GM23248 (cell line): ENCODE measurements around the gene SLC40A1. TPM values are rescaled to one million over a fixed set of nuclear protein-coding genes. Genes with fewer than 3 reads are reported as not detected.

Experiments used
- DNase-seq: peaks from one replicate; pipeline ENCODE4 v3.0.0-alpha.2; 2015
- H2AFZ ChIP-seq: fragments of 200-600 bp; sonication (generic); 2 replicates; pipeline ENCODE4 v1.6.1; 2016; ENCODE audit warnings: antibody characterized with exemption
- H3F3A ChIP-seq: fragments of 200-600 bp; sonication (generic); 2 replicates; pipeline ENCODE4 v1.6.1; 2016; ENCODE audit warnings: mild to moderate bottlenecking, antibody characterized with exemption, mixed run types; ENCODE audit not compliant: insufficient read depth
- H3K27ac ChIP-seq: fragments of 200-600 bp; sonication (generic); 2 replicates; pipeline ENCODE4 v1.5.1; 2016; ENCODE audit warnings: mild to moderate bottlenecking
- H3K27me3 ChIP-seq: fragments of 200-600 bp; sonication (generic); replicated peaks from 2 replicates; pipeline ENCODE4 v1.6.1; 2016; ENCODE audit warnings: mild to moderate bottlenecking; ENCODE audit not compliant: insufficient read depth
- H3K36me3 ChIP-seq: fragments of 200-600 bp; sonication (generic); 2 replicates; pipeline ENCODE4 v1.6.1; 2016; ENCODE audit warnings: low read depth, mild to moderate bottlenecking
- H3K4me1 ChIP-seq: fragments of 200-600 bp; sonication (generic); 2 replicates; pipeline ENCODE4 v1.6.1; 2016; ENCODE audit warnings: mild to moderate bottlenecking; ENCODE audit not compliant: insufficient read depth
- H3K4me2 ChIP-seq: fragments of 200-600 bp; sonication (generic); one replicate; pipeline ENCODE4 v1.6.1; 2016; ENCODE audit warnings: mild to moderate bottlenecking; ENCODE audit not compliant: unreplicated experiment
- H3K4me3 ChIP-seq: fragments of 200-600 bp; sonication (generic); 2 replicates; pipeline ENCODE4 v1.5.1; 2016; ENCODE audit warnings: mild to moderate bottlenecking
- H3K79me2 ChIP-seq: fragments of 200-600 bp; sonication (generic); 2 replicates; pipeline ENCODE4 v1.6.1; 2016; ENCODE audit warnings: mild to moderate bottlenecking; ENCODE audit not compliant: insufficient read depth
- H3K9ac ChIP-seq: fragments of 200-600 bp; sonication (generic); 2 replicates; pipeline ENCODE4 v1.6.1; 2016; ENCODE audit warnings: mild to moderate bottlenecking
- H3K9me2 ChIP-seq: fragments of 200-600 bp; sonication (generic); 2 replicates; pipeline ENCODE4 v1.6.1; 2016; ENCODE audit warnings: mixed run types, mild to moderate bottlenecking, moderate library complexity; ENCODE audit not compliant: insufficient read depth
- H3K9me3 ChIP-seq: fragments of 200-600 bp; sonication (generic); one replicate; pipeline ENCODE4 v1.6.1; 2017; ENCODE audit warnings: low read depth
- H4K20me1 ChIP-seq: fragments of 200-600 bp; sonication (generic); 2 replicates; pipeline ENCODE4 v1.6.0; 2016; ENCODE audit not compliant: insufficient read depth
- EZH2 ChIP-seq: fragments of 200-600 bp; sonication (generic); IDR thresholded peaks from 2 replicates; pipeline ENCODE4 v1.6.1; 2018; ENCODE audit warnings: antibody characterized with exemption, mild to moderate bottlenecking; ENCODE audit not compliant: insufficient read depth, poor library complexity, severe bottlenecking
- EZH2phosphoT487 ChIP-seq: fragments of 200-600 bp; sonication (generic); IDR thresholded peaks from 2 replicates; pipeline ENCODE4 v1.6.1; 2018; ENCODE audit warnings: antibody characterized with exemption, moderate library complexity, mild to moderate bottlenecking, low read depth; ENCODE audit not compliant: insufficient read depth
- WGBS, 2 experiments: methylation state at CpG; one replicate each; pipeline ENCODE4 v1.1.6; 2015 to 2017; ENCODE audit warnings: low lambda C conversion rate in 2 of 2, low coverage in 1 of 2; ENCODE audit errors: missing lambda C conversion rate in 2 of 2; 5-methylcytosine and 5-hydroxymethylcytosine counted together
- in situ Hi-C: fragments of 300-500 bp; cut with MboI; formaldehyde crosslinking; loops from 2 replicates; pipeline ENCODE4 v1.15.0; 2020
- polyA plus RNA-seq: library from polyadenylated mRNA; unstranded; fragments of >200 nt; fragmentation: Nextera tagmentation; extraction: Ambion mirVana; gene quantifications from 2 replicates; pipeline ENCODE4 v1.2.1, GENCODE V29; 2016
- total RNA-seq: library from RNA; depleted of rRNA; stranded (reverse); fragments of >200 nt; shearing (Covaris generic); gene quantifications from 2 replicates; pipeline ENCODE4 v1.2.3, GENCODE V29; 2014

The SLC40A1 gene
- total and polyA plus RNA-seq, 2 experiments from 2014 or later, result 0.28 TPM; not detected in 1

DNA sequence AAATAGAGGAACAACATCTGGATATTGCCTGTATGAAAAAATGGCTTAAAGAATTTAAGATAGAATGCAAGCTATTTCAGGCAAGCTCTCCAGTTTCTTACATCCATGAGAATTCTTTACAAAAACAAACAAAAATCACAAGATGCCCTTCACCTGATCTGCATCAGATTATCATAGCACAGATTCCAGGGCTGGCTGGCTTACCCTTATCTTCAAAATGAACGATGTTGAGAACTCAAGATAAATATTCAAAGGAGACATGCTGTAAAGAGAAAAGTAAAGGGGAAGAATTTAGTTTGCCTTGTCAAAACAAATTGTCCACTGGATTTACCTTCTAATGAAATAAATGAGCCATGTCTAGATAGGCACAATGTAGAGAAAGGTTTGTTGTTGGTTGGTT, 18.7 kb upstream of the SLC40A1 start:
- in situ Hi-C loops, result no loop called here
- no peaks in the 10 kb centered on the region for H3K4me1 ChIP-seq
- no peak overlapping the region for H3K27ac ChIP-seq
- no peak overlapping the region for H3K9ac ChIP-seq
- H3K4me3 ChIP-seq, result no peak overlapping the region
- no peak for TF ChIP-seq EZH2phosphoT487
- no peaks in the 10 kb centered on the region for H3F3A ChIP-seq
- H3K79me2 ChIP-seq, result no peaks in the 10 kb centered on the region
- H3K9me2 ChIP-seq, result no peaks in the 10 kb centered on the region
- 64 to 76% methylated on average over 1 of the region's 1 CpG for WGBS, 2 experiments
- H3K27me3 ChIP-seq, result no peaks in the 10 kb centered on the region
- no peaks in the 10 kb centered on the region for H3K36me3 ChIP-seq
- no peak for DNase-seq
- H4K20me1 ChIP-seq, result no peaks in the 10 kb centered on the region
- H2AFZ ChIP-seq, result no peak overlapping the region
- no peak overlapping the region for H3K4me2 ChIP-seq
- no peaks in the 10 kb centered on the region for H3K9me3 ChIP-seq

DNA sequence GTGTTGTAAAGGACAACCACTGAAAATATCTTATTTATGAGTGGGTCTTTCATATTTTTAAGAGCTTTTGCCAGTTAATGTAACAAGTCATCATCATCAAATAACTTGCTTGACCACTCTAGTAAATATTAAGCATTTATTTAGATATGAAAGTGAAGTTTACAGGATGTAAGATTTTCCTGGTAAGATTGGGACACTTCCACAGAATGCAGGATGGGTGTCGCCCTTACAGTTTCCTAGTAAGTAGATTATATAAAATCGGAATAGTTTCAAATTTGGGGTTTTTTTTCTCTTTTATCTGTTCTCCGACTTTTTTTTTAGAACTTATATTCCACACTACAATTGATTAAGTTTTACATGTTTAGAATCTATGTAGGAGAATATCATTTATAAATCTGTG, 14.8 kb upstream of the SLC40A1 start:
- Histone ChIP-seq H3K27me3 (no peaks in the 10 kb centered on the region), H3K36me3 (no peaks in the 10 kb centered on the region), H3K4me3 (no peak overlapping the region), H3K9ac (no peak overlapping the region), H3K4me1 (no peaks in the 10 kb centered on the region), H3K9me2 (no peaks in the 10 kb centered on the region), H2AFZ (no peak overlapping the region), H3K9me3 (no peaks in the 10 kb centered on the region), H3K79me2 (no peaks in the 10 kb centered on the region), H4K20me1 (no peaks in the 10 kb centered on the region), H3K4me2 (no peak overlapping the region), H3K27ac (no peak overlapping the region), H3F3A (no peaks in the 10 kb centered on the region)
- WGBS, 2 experiments, result 90 to 92% methylated on average over 3 of the region's 3 CpGs
- TF ChIP-seq EZH2 (no peak), EZH2phosphoT487 (no peak)
- in situ Hi-C loops, result no loop called here
- no peak for DNase-seq

DNA sequence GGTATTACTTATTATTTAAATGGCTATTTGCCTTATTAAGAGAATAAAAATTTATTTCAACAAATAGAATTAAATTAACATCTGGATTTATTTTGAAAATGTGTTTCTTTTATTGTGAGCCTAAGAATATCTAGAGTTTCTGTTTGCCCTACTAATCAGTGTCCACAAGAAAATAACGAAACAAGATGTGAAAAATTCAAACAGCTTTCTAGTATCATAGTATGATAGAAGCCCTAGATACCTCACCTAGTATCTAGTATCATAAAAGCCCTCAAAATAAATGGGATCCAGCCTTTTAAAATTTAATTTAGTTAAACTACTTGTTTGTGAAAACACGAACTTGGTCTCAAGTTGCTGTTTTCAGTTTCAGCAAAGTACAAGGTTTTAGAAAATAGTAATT, 13.7 kb upstream of the SLC40A1 start:
- H3K27ac ChIP-seq, result no peak overlapping the region
- no peak overlapping the region for H3K9ac ChIP-seq
- H4K20me1 ChIP-seq, result no peaks in the 10 kb centered on the region
- no peaks in the 10 kb centered on the region for H3K79me2 ChIP-seq
- H3K4me2 ChIP-seq, result no peak overlapping the region
- no peak overlapping the region for H2AFZ ChIP-seq
- TF ChIP-seq EZH2phosphoT487, result no peak
- no peak for TF ChIP-seq EZH2
- H3K9me2 ChIP-seq, result no peaks in the 10 kb centered on the region
- no peaks in the 10 kb centered on the region for H3K36me3 ChIP-seq
- H3K9me3 ChIP-seq, result no peaks in the 10 kb centered on the region
- H3K27me3 ChIP-seq, result no peaks in the 10 kb centered on the region
- WGBS, 2 experiments, result 57 to 61% methylated on average over 2 of the region's 2 CpGs
- in situ Hi-C loops, result no loop called here
- no peaks in the 10 kb centered on the region for H3K4me1 ChIP-seq
- H3K4me3 ChIP-seq, result no peak overlapping the region
- no peaks in the 10 kb centered on the region for H3F3A ChIP-seq
- no peak for DNase-seq

DNA sequence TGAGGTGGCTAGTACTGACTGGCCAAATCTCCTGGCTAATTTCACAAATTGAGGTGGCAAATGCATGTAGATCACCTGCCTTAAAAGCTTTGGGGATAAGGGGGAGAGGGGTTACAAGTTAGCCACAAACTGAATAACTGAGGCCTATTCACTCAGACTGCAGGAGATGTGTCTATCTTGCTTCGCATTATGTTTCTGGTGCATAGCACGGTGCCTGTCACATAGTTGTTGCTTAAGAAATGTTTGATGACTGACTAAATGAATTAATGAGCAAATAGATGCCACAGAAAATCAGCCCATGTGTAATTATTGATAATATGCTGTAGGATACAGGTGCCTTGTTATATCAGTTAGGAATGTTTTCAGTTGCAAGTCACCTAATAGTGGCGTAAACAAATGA, 12.5 kb upstream of the SLC40A1 start:
- no peaks in the 10 kb centered on the region for H3K36me3 ChIP-seq
- no peaks in the 10 kb centered on the region for H3F3A ChIP-seq
- no peaks in the 10 kb centered on the region for H3K4me1 ChIP-seq
- no peaks in the 10 kb centered on the region for H3K9me2 ChIP-seq
- no peaks in the 10 kb centered on the region for H4K20me1 ChIP-seq
- no peak overlapping the region for H3K4me2 ChIP-seq
- H3K79me2 ChIP-seq, result no peaks in the 10 kb centered on the region
- 68 to 75% methylated on average over 3 of the region's 3 CpGs for WGBS, 2 experiments
- DNase-seq, result no peak
- in situ Hi-C loops, result no loop called here
- no peak overlapping the region for H2AFZ ChIP-seq
- H3K4me3 ChIP-seq, result no peak overlapping the region
- no peak overlapping the region for H3K27ac ChIP-seq
- TF ChIP-seq EZH2phosphoT487 (no peak), EZH2 (no peak)
- H3K9ac ChIP-seq, result no peak overlapping the region
- H3K27me3 ChIP-seq, result no peaks in the 10 kb centered on the region
- H3K9me3 ChIP-seq, result no peaks in the 10 kb centered on the region

DNA sequence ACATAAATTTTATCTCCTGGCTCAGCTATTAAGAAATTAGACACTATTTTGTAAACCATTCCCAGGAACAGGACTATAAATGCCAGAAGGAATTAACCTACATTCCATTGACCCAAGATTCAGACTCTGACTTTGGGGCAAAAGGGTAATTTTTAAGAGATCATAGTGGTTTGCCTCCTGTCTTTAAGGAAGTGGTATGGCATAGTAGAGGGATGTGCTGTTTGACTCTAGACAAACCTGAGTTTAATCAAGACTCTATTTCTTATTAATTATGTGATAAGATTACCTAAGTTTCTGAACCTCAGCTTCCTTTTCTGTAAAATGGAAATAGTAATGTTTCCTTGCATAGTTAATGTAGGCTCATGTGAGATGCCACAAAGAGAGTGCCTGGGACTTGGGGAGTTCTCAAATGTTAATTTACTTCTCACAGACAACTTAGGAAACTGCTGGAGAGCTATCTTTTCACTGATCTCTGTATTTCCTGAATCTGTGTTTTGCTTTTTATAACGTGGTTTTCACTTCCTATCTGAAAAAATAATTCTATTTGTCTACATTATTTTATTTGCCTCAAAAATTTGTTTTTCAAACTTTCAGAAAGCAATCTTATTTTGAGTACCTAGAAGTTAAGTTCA, 11.9 kb upstream of the SLC40A1 start:
- no peaks in the 10 kb centered on the region for H3K9me2 ChIP-seq
- WGBS, 2 experiments, result 23 to 25% methylated on average over 1 of the region's 1 CpG

More for the DNA sequence above, 11.9 kb upstream of the SLC40A1 start:
- no peak for DNase-seq
- H3K4me3 ChIP-seq, result no peak overlapping the region
- no peaks in the 10 kb centered on the region for H3K36me3 ChIP-seq
- H3K4me2 ChIP-seq, result no peak overlapping the region
- H3K9me3 ChIP-seq, result no peaks in the 10 kb centered on the region
- H4K20me1 ChIP-seq, result no peaks in the 10 kb centered on the region
- H3K79me2 ChIP-seq, result no peaks in the 10 kb centered on the region
- H3K27me3 ChIP-seq, result no peaks in the 10 kb centered on the region
- in situ Hi-C loops, result no loop called here
- no peaks in the 10 kb centered on the region for H3K4me1 ChIP-seq
- H3K9ac ChIP-seq, result no peak overlapping the region
- H3K27ac ChIP-seq, result no peak overlapping the region
- H3F3A ChIP-seq, result no peaks in the 10 kb centered on the region
- TF ChIP-seq EZH2phosphoT487 (no peak), EZH2 (no peak)
- H2AFZ ChIP-seq, result no peak overlapping the region
